GM19438 (cell line): Measurements from ENCODE around the gene GPBP1L1.
"Not testable (repeated sequence)": the region's sequence is repeated elsewhere in the genome, so short reads cannot be mapped to it uniquely, and the experiment has no call there.

Experiments
- ATAC-seq: cut with Tn5 transposase; IDR thresholded peaks from one replicate; pipeline ENCODE4 v1.9.1; 2021; ENCODE audit warnings: low read depth; ENCODE audit not compliant: unreplicated experiment

Gene GPBP1L1

DNA sequence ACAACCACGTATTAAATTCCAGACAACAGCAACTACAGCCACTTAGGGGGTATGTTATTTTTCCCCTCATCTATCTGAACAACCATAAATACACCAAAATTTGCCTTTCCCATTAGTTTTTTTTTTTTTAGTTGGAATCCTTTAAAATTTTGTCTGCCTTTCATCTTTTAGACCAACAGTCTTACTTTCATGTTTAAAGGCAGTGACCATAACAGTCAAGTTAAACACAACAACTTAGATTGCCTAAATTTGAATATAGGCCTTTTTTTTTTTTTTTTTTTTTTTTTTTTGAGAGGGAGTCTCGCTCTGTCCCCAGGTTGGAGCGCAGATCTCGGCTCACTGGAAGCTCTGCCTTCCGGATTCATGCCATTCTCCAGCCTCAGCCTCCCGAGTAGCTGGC is 3.4 kb downstream of the GPBP1L1 start:
- ATAC-seq, result no peak

DNA sequence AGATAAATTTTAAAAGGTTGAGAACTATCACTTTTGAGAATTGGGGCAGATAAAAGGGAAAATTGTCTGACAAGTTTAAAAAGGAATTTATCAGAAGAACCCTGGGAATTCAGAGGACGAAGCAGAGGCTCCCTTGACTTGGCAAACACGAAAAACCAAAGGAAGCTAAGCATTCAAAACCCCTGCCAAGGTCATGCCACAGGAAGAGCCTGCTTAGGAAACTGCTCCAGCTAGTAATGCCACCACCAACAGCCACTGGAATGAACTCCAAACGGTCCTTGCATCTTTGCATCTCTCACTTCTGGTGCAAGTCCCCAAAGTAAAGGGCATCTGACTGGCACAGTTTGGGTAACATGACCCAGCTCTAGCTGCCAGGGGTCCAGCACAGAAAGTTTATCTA is 7.2 kb downstream of the GPBP1L1 start:
- no peak for ATAC-seq

DNA sequence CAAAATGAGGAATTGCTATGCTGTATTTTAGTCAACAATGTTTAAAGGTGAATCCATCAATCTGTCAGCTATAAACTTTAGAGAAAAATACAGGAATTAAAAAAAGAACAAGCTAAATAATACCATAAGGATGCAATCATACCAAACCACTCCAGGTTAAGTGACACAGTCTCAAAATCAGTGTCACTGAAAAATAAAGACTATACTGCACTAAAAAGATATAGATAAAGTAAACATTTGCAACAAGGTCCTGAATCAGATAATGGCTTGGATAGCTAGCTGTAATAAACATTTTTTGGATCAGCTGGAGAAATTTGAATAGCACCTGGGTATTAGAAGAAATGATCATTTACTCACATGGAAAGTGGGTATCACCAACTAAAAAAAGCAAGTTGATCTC is 7.8 kb downstream of the GPBP1L1 start:
- no peak for ATAC-seq

DNA sequence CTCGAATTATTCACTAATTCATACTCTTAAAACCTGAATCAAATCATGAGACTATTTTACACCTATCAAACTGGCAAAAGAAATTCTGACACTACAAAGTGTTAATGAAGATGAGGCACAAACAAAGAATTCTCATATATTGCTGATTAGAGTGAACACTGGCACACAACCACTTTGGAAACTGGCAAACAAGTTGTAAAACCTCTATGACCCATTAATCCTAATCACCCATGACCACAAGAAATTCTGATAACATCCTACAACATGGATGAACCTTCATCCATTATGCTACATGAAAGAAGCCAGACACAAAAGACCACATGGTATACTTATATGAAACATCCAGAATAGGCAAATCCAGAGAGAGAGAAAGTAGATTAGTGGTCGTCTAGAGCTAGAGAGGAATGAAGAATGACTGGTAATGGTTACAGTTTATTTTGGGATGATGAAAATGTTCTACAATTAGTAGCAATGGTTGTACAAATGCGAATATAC is 8.5 kb downstream of the GPBP1L1 start:
- no peak for ATAC-seq

DNA sequence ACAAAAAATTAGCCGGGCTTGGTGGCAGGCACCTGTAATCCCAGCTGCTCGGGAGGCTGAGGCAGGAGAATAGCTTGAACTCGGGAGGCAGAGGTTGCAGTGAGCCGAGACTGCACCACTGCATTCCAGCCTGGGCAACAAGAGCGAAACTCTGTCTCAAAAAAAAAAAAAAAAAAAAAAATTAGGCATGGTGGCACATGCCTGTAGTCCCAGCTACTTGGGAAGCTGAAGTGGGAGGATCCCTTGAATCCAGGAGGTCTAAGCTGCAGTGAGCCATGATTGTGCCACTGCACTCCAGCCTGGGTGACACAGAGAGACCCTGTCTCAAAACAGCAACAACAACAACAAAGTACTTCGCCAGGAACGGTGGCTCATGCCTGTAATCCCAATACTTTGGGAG is 9.8 kb downstream of the GPBP1L1 start:
- ATAC-seq, result not testable (repeated sequence)

DNA sequence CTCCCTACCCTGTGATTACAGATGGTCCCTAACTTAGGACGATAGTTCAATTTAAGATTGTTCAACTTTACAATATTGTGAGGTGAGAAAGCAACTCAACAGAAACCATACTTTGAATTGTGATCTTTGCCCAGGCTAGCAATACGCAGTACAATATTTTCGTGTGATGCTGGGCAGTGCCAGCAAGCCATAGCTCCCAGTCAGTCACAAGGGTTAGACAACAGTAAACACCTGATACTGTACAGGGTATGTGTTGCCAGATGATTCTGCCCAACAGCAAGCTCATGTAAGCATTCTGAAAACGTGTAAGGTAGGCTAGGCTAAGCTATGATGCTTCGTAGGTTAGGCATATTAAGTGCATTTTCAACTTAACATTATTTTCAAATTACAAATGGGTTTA is 11.9 kb downstream of the GPBP1L1 start:
- ATAC-seq, result no peak

DNA sequence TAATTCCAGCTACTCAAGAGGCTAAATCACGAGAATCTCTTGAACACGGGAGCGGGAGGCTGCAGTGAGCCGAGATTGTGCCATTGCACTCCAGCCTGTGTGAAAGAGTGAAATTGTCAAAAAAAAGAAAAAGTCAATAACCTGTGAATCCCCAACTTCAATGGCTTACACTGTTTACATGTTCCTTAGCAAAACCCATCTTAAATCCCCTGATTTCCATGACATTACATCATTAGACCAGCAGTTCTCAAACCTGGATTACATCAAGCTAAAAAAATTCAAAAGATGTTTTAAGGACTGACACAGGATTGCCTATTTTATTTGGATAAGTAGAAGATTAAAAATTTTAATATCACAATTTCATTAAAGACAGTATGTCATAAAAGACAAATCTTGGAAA is 12.4 kb downstream of the GPBP1L1 start:
- no peak for ATAC-seq

DNA sequence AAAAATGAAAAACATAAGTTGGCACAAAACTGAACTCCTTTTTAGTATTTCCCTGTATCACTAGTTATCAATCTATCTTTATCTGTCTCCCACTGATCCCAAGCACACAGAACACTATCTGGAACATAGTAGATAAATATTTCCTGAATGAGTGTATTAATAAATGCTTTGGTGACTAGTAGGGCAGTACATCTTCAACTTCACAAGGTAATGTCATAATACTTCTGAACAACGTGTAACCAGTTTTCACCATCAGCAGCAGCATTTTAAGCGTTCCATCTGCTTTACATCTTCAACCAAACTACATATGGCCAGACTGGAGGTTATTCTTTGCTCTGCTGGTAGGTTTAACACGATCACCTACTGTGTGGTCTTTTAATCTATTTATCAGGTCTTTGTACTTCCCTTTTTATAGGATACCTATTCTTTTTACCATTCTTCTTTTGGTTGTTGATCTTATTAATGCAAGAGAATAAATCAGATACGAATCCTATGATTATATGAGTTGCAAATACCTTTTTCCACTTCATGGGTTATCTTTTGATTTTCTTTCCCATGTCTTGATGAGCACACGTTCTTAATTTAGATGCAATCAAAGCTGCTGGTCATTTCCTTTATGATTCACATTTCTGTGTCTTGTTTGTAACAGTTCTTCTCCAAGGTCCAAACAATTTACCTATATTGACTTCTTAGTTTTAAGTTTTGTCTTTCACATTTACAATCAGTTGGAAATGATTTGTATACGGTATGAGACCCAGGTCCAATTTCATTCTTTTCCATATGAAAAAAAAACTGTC is 16.3 kb downstream of the GPBP1L1 start:
- ATAC-seq, result no peak

DNA sequence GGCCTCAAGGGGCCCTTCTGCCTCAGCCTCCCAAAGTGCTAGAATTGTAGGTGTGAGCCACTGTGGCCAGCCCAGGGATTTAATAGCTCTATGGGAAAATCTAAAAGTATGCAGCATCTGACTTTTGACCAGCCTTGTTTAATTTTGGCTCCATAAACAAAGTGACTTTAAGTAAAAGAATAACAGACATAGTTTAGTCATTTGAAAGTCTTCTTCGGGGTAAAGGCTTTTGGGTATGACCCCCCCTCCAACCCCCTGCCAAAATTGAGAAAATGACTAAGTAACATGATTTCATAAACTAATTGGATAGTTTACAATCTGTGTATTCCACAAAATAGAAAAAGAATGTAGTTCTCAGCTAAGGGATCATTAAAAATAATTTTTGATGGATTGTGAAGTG is 17.0 kb downstream of the GPBP1L1 start:
- no peak for ATAC-seq

DNA sequence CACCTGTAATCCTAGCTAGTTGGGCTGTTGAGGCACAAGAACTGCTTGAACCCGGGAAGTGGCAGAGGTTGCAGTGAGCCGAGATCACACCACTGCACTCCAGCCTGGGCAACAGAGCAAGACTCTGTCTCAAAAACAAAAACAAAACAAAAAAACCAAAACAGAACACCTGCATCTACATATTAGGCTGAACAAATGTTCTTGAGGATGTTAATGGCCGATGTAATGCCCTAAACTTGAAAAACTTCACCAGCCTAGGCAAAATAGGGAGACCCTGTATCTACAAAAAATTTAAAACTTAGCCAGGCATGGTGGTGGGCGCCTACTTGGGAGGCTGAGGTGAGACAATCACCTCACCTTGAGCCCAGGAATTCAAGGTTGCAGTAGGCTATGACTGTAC is 17.8 kb downstream of the GPBP1L1 start:
- no peak for ATAC-seq

DNA sequence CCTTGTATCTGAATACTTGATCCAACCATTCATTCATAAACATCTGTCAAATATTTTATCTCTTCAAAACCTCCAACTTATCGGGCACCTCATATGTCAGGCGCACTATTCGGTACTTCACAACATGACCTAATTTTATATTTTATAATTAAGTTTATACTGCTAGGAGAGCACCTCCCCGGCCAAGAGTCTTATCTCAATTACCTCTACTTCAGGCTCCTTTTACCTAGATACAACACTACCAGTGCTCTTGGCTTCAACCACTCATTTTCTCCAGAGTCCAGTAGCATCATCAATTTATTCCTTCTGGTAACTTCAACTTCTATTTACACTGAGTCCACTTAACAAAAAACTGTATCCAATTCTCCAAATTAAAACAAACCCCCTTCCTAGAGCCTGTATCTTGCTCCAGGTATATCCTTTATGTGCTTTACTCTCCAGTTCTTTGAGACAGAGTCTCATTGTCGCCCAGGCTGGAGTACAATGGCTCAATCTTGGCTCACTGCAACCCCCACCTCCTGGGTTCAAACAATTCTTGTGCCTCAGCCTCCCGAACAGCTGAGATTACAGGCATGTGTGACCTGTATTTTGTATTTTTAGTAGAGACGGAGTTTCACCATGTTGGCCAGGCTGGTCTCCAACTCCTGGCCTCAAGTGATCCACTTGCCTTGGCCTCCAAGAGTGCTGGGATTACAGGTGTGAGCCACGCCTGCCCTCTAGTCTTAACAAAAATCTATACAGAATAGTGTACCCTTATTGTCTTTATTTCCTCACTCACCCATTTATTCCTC is 18.8 kb downstream of the GPBP1L1 start:
- ATAC-seq, result no peak

DNA sequence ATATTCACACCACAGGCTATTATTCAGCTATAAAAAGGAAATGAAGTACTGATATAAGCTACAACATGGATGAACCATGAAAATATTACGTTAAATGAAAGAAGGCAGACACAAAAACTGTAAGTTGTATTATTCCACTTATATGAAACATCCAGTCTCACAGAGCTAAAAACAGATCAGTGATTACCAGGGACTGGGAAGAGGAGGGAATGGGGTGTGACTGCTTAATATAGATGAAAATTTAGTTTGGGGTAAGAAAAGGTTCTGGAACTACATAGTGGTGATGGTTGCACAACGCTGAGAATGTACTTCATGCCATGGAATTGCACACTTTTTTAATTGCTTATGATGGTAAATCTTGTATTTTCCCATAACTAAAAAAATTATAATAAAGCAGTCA is 19.5 kb downstream of the GPBP1L1 start:
- ATAC-seq, result no peak

DNA sequence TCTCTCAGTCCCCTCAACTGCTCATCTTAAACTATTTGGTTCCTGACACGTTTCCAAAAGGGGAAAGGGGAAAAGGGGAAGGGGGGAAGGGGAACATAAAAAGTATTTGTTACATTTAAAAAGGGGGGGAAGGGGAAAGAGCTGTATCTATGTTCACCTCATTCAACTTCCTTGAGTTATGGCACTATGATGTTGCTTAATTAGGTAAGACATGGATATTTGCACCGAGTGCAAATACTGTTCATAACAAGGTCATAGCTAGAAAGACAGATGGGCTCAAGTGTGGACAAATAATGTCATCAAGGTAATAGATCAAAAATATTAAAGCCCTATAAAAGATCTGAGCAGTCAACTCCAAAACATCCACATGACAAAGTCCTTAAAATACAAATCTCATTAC is 26.0 kb downstream of the GPBP1L1 start:
- ATAC-seq, result no peak

DNA sequence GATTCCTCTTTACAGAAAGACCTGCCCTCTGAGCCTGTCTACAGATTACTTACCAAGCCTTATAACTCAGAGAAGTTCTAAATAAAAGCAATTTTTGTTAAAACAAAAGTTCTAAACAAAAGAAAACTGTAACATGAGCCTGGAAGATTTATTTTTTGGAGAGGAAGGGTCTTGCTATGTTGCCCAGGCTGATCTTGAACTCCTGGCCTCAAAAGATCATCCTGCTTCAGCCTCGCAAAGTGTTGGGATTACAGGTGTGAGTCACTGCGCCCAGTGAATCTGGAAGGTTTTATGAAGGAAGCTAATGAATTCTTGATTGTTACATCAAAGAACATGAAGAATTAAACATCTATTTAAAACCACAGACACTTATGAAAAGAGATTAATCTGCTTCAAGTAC is 27.1 kb downstream of the GPBP1L1 start:
- ATAC-seq, result no peak

DNA sequence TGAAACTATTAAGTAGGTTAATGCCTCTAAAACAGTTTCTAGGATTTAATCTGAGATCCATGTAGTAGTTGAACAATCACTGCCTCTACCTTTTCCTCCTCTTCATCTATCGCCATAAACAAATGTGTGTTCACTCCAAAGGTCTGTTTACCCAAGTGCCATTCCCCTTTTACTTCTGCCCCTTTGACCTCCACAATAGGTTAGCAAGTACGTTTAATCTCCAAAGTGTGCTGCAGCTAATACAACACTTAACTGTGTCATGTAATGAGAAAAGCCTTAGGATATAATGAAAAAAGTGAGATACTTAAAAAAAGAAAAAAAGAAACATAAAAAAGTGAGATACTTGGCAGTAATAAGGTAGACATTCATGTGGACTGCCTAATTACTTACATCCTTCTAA is 28.2 kb downstream of the GPBP1L1 start:
- no peak for ATAC-seq

DNA sequence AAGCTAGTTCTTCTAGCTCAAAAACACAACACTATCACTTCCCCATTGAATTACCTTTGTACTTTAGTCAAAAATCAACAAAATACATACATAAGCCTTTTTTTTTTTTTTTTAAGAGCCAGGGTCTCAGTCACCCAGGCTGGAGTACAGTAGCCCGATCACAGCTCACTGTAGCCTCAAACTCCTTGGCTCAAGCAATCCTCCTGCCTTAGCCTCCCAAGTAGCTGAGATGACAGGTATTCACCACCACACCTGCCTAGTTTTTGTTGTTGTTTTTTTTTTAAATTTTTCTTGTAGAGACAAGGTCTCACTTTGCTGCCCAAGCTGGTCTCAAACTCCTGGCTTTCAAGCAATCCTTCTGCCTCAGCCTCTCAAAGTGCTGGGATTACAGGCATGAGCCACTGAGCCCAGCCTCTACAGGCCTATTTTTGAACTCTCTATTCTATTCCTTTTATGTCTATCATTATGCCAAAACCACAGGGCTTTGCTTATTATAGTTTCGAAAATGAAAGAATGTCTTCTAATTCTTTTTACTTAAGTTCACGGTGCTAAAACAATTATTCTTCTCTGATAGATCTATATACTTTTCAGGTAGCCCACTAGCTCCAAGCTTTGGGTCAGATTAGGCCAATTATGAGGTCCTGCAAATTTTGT is 29.6 kb downstream of the GPBP1L1 start:
- no peak for ATAC-seq

DNA sequence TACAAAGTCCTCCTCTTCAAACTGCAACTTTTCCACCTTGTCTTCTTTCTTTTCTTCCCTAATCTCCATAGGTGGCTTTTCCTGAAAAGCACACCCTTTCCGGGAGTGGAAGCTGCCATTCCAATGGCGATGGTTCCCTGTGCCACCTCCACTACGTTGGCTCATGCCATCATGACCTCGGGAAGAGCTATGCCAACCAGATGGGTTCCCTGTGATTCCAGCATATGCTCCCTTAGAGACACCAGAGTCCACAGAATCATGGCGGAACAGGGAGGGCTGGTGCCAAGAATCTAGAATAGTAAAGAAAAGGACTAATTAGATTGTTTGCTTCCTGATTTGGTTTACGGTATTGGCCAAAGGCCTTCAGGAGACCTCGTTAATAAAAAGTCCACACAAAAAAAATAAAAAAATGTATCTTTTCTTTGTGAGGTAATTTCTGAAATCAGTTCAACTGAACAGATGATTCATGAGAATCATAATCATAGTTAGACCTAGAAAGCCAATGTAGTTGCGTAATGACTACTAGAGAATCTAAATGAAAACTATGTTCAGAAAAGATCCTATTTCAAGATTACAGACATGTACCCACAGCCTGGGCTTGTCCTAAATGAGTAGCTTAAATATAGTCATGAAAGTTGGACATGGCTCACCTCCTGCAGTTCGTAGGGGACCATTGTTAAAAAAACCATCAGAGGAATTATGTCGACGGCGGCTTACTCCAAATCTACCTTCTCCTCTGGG is 31.6 kb downstream of the GPBP1L1 start:
- ATAC-seq, result no peak

DNA sequence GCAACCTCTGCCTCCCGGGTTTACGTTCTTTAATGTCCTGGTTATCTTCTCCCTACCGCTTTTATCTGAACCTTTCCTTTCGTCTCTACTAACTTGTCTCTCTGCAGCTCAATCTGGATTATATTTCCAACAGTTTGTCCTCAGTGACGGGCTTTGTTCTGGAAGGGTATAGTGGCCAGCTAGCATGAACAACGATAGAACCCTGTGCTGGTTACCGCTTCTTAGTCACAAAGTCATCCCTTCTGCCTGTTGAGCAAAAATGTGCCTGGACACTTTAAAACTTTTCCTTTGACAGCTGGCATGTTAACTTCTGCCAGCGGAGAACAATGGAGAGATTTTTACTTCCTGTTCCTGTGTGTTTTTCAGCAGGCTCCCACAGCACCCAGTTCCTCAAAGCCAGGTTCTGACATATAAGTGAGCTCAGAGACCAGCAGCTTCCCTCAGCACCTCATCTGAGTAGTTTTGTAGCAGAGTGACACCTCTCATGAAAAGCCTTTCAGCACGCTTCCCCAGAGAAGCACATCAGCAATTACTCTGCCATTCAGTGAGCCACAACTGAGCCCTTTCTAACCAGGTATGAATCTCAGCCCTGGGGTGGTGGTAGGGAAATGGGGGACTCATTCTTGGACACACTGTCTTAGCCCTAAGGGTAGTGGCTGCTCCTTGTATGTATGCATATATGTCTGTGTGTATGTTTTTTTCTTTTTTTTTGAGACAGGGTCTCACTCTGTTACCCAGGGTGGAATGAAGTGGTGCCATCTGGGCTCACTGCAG is 38.9 kb downstream of the GPBP1L1 start:
- no peak for ATAC-seq

DNA sequence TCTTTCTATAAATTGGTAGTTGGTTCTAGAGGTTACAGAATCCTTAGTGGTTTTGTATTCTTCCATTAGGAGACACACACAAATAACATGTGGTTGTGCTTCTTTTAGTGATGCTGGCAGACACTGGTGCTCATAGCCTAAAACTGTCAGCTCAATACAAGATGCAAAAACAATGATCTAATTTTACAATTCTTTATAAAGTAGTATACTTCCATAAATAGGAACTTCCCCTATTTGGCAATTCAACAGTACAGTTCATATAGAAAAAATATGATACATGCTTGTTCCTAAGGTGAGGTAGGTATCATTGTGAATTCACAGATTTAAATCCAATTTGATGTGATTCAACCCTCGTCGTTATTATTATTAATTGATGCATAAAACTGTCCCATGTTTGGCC is 41.7 kb downstream of the GPBP1L1 start:
- no peak for ATAC-seq

DNA sequence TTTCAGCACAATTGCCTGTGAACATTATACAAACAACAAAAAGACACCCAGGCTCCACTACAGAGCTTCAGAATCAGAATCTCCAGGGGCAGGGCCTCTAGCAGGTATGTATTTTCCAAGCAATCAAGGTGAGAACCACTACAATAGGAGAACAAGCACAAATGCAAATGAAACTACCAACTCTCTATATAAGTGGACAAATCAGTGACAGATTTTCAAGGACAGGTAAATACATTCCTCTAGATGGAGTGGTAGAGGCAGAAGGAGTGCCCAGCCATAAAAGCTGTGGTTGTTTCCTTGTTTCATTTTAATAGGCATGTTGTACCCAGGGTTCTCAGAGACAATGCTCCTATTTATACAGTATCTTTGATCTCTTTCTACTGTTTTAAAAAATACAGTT is 42.4 kb downstream of the GPBP1L1 start:
- no peak for ATAC-seq
